Esophagus squamous epithelium (tissue), 5 donors: Measurements from ENCODE around the gene TMEM37. TPM values are rescaled to one million over a fixed set of nuclear protein-coding genes. Genes with fewer than 3 reads are reported as not detected.

ENCODE experiments used
- DNase-seq: peaks from one replicate; lab custom pipeline; 2025; lab: John Stamatoyannopoulos, UW
- H3K27ac ChIP-seq, 4 donors: fragments of 200-600 bp; sonication (generic); one replicate each; pipeline ENCODE4 v1.5.1; 2016 to 2019; ENCODE audit warnings: mild to moderate bottlenecking in 1 of 4
- H3K27me3 ChIP-seq, 4 donors: fragments of 200-600 bp; sonication (generic); 1 replicate in 3 of 4; 2 replicates in 1 of 4; pipeline versions ENCODE4 v1.5.1 to v1.6.0; 2017 to 2021; ENCODE audit warnings: antibody characterized with exemption in 1 of 4
- H3K36me3 ChIP-seq, 3 donors: fragments of 200-600 bp; sonication (generic); one replicate each; pipeline ENCODE4 v1.5.1; 2016 to 2019
- H3K4me1 ChIP-seq, 3 donors: fragments of 200-600 bp; sonication (generic); one replicate each; pipeline ENCODE4 v1.5.1; 2017 to 2019
- H3K4me3 ChIP-seq, 4 donors: fragments of 200-600 bp; sonication (generic); 1 replicate in 3 of 4; 2 replicates in 1 of 4; pipeline ENCODE4 v1.5.1; 2016 to 2019; ENCODE audit warnings: mild to moderate bottlenecking in 2 of 4, moderate library complexity in 1 of 4
- H3K9me3 ChIP-seq, 3 donors: fragments of 200-600 bp; sonication (generic); one replicate each; pipeline ENCODE4 v1.5.1; 2016 to 2019
- CTCF ChIP-seq, 6 experiments: fragments of 450-650 bp in 4 of 6; fragments of 200-600 bp in 2 of 6; sonication (generic) in 2 of 6; IDR thresholded peaks; one replicate each; pipeline ENCODE4 v1.5.1; 2016 to 2019; ENCODE audit warnings: antibody characterized with exemption in 6 of 6, mild to moderate bottlenecking in 4 of 6, moderate library complexity in 4 of 6
- POLR2A ChIP-seq, 4 donors: fragments of 450-650 bp; IDR thresholded peaks; one replicate each; pipeline ENCODE4 v1.6.1; 2017; ENCODE audit warnings: antibody characterized with exemption in 4 of 4, mild to moderate bottlenecking in 4 of 4, moderate library complexity in 3 of 4
- WGBS, 2 donors: methylation state at CpG; one replicate each; pipeline ENCODE4 v1.1.5; 2018; 5-methylcytosine and 5-hydroxymethylcytosine counted together
- intact Hi-C: fragments of 100-400 bp; cut with DNase I; formaldehyde crosslinking; loops from one replicate; pipeline ENCODE4 v1.15.0; 2022
- total RNA-seq, 4 donors: library from RNA; depleted of rRNA; stranded (reverse); fragments of >200 nt; gene quantifications; one replicate each; pipeline ENCODE4 v1.1.0, GENCODE V29; 2016
- donor health status: DM: yes; HTN: yes; CAD: no.

The TMEM37 gene
- total RNA-seq, 4 donors from 2014 or later, result 2.6 to 11.4 (median 3.8) TPM

DNA sequence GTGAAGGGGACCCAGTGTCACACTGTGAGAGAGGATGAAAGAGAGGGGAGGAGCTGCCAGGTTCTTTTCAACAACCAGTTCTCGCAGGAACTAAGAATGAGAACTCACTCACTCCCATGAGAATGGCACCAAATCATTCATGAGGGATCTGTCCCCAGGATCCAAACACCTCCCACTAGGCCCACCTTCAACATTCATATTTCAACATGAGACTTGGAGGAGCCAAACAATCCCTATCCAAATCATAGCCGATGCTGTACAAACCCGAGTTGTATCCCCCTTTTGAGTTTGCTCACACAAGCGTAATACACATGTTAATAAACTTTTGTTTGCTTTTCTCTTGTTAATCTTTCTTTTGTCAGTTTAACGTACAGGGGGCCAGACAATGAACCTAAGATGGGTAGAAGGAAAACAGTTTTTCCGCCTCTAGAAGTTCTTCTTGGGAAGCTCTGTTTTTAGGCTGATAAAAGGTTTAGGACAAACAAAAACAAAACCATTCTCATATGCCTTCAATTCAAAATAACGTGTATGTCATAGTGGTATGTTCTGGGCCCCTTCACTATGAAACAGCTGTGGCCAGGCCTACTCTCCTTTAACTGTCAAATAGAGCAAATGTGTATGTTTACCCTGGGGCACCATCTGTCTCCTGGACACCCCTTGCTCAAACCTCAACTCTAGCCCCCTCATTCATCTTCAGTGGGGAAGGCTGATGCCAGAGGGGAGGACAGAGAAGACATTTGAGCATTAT lies 9.1 kb upstream of the TMEM37 start:
- Histone ChIP-seq H3K9me3 (peaks cover 0 to 4% (median 0%) of the 10 kb centered on the region in 3 donors), H3K27me3 (no peaks in the 10 kb centered on the region), H3K36me3 (no peaks in the 10 kb centered on the region), H3K4me1 (peaks cover 15 to 19% (median 18%) of the 10 kb centered on the region in 3 donors), H3K4me3 (no peak overlapping the region), H3K27ac (no peak overlapping the region)
- no peak for DNase-seq
- intact Hi-C loops, result no loop called here
- WGBS, 2 donors, result 62 to 65% methylated on average over 7 of the region's 7 CpGs
- TF ChIP-seq CTCF (IDR thresholded peaks at IDR 0.05) (no peak), POLR2A (IDR thresholded peaks at IDR 0.05) (no peak)

DNA sequence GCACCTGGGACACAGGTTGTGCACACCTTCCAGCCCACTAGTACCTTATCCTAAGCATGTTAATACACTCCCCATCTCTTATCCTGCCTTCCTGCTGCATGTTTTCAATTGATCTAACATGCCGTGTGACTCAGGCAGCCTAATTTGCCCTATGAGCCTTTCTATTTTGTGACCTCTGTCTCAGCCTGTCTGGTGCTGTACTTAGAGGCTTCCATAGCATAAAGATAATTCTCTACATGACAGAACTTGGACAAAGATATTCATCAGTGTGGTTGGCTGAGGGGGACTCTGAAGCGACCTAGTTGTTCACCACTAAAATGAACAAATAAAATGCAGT lies 8.6 kb upstream of the TMEM37 start:
- intact Hi-C loops, result no loop called here

GRCh38 chr2:119423811-119424210 lies 7.8 kb upstream of the TMEM37 start:
- intact Hi-C loops, result no loop called here
- H3K4me1 ChIP-seq, result peaks cover 15 to 26% (median 18%) of the 10 kb centered on the region in 3 donors
- H3K4me3 ChIP-seq, result no peak overlapping the region
- WGBS, 2 donors, result 81 to 86% methylated on average over 2 of the region's 2 CpGs
- no peaks in the 10 kb centered on the region for H3K36me3 ChIP-seq
- H3K27me3 ChIP-seq, result no peaks in the 10 kb centered on the region
- no peak for DNase-seq
- peaks cover 0 to 4% (median 0%) of the 10 kb centered on the region in 3 donors for H3K9me3 ChIP-seq
- TF ChIP-seq POLR2A (IDR thresholded peaks at IDR 0.05), result no peak
- TF ChIP-seq CTCF (IDR thresholded peaks at IDR 0.05), result no peak
- no peak overlapping the region for H3K27ac ChIP-seq

More for the DNA sequence above, 8.6 kb upstream of the TMEM37 start:
- TF ChIP-seq POLR2A (IDR thresholded peaks at IDR 0.05) (no peak), CTCF (IDR thresholded peaks at IDR 0.05) (no peak)
- WGBS, 2 donors, result 51 to 53% methylated on average over 2 of the region's 2 CpGs
- H3K36me3 ChIP-seq, result no peaks in the 10 kb centered on the region
- H3K9me3 ChIP-seq, result peaks cover 0 to 4% (median 0%) of the 10 kb centered on the region in 3 donors
- no peak overlapping the region for H3K27ac ChIP-seq
- H3K27me3 ChIP-seq, result no peaks in the 10 kb centered on the region
- peaks cover 15 to 22% (median 18%) of the 10 kb centered on the region in 3 donors for H3K4me1 ChIP-seq
- H3K4me3 ChIP-seq, result no peak overlapping the region
- no peak for DNase-seq

DNA sequence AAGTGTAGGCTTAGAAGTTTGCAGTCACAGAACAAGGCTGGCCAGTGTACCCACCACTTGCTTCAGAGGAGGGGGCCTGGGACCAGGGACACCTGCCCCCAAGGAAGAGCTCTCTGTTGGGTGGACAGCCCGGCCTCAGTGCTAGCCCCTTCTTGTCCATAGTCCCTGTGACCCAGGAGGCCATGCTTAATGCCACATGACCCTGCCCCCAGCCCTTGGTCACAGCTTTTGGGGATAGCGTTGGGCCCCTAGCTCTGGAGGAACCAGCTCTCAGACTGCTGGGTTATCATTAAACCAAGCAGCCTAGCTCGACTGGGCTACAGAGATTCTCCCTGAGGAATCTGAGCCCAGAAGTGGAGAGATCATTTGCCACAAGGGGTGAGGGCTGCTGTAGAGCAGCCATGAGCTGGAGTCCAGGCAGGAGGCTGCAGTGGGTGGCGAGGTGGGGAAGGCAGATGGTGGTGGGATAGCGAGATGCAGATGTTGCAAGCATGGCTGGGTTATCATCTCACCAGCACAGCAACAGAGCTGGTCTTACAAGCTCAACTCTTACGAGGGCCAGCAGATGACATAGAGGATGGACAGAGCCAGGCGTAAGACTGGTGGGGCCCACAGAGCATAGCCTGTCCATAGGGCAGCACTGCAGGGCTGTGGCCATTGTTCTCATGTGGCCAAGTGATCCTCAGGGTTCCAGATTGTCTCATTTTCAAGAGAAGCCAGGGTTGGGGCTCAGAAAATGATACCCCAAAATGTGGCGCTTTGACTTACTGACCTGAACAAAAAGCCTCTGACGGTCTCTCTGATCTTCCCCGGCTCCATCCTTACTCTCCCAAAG lies 7.2 kb upstream of the TMEM37 start:
- DNase-seq, result no peak
- peaks cover 0 to 4% (median 0%) of the 10 kb centered on the region in 3 donors for H3K9me3 ChIP-seq
- TF ChIP-seq POLR2A (IDR thresholded peaks at IDR 0.05) (no peak), CTCF (IDR thresholded peaks at IDR 0.05) (no peak)
- H3K4me3 ChIP-seq, result no peak overlapping the region
- H3K27me3 ChIP-seq, result no peaks in the 10 kb centered on the region
- H3K4me1 ChIP-seq, result peaks cover 15 to 33% (median 18%) of the 10 kb centered on the region in 3 donors
- WGBS, 2 donors, result 84 to 91% methylated on average over 7 to 9 of the region's 10 CpGs
- intact Hi-C loops, result no loop called here
- H3K27ac ChIP-seq, result no peak overlapping the region
- no peaks in the 10 kb centered on the region for H3K36me3 ChIP-seq

GRCh38 chr2:119425119-119425405 lies 6.6 kb upstream of the TMEM37 start:
- no peak overlapping the region for H3K27ac ChIP-seq
- DNase-seq, result no peak
- no peak overlapping the region for H3K4me3 ChIP-seq
- 86 to 100% methylated on average over 1 of the region's 1 CpG for WGBS, 2 donors
- H3K4me1 ChIP-seq, result peaks cover 18 to 39% (median 22%) of the 10 kb centered on the region in 3 donors
- peaks cover 0 to 4% (median 0%) of the 10 kb centered on the region in 3 donors for H3K9me3 ChIP-seq
- no peak for TF ChIP-seq POLR2A (IDR thresholded peaks at IDR 0.05)
- no peak for TF ChIP-seq CTCF (IDR thresholded peaks at IDR 0.05)
- no peaks in the 10 kb centered on the region for H3K27me3 ChIP-seq
- no peaks in the 10 kb centered on the region for H3K36me3 ChIP-seq
- intact Hi-C loops, result no loop called here
